ENCODE results near the gene FGGY.

FGGY gene

GRCh38 chr1:59738591-59739015, 441.7 kb downstream of the FGGY start:
- peaks cover 6% of the 10 kb centered on the region; the same call in 1 of the 2 replicates for H3K9me3 ChIP-seq (ENCODE audit: insufficient read depth, low read length)
- no peaks in the 10 kb centered on the region for H3K36me3 ChIP-seq (ENCODE audit: low read length)
- no peak overlapping the region for H3K9ac ChIP-seq (ENCODE audit: low read length)
- no peaks in the 10 kb centered on the region for H3K27me3 ChIP-seq (ENCODE audit: low read length)
- H3K79me2 ChIP-seq (ENCODE audit: insufficient read depth, low read length): no peaks in the 10 kb centered on the region
- H3K4me3 ChIP-seq (ENCODE audit: insufficient read depth, low read length, poor library complexity, severe bottlenecking): no peak overlapping the region
- H3K9me2 ChIP-seq (replicated peaks; ENCODE audit: insufficient read depth, low read length): no peaks in the 10 kb centered on the region; the same call in 1 of the 2 replicates
- TF ChIP-seq CTCF (IDR thresholded peaks at IDR 0.05; ENCODE audit: insufficient read depth, low read length, poor library complexity, severe bottlenecking) (no peak), EZH2phosphoT487 (conservative IDR thresholded peaks at IDR 0.05; ENCODE audit: low read length) (no peak)
- H3F3A ChIP-seq (ENCODE audit: insufficient read depth): no peaks in the 10 kb centered on the region
- H4K20me1 ChIP-seq (ENCODE audit: low read depth, low read length): no peaks in the 10 kb centered on the region
- no peak overlapping the region for H3K27ac ChIP-seq (ENCODE audit: low read depth, low read length)
- H3K4me2 ChIP-seq (ENCODE audit: low read depth, low read length, poor library complexity, severe bottlenecking): no peak overlapping the region
- no peak overlapping the region for H2AFZ ChIP-seq (ENCODE audit: low read depth, low read length, severe bottlenecking)

- no peaks in the 10 kb centered on the region; the same call in 1 of the 2 replicates for H3K9me2 ChIP-seq (replicated peaks; ENCODE audit: insufficient read depth, low read length)
- peaks cover 6% of the 10 kb centered on the region; the same call in 1 of the 2 replicates for H3K9me3 ChIP-seq (ENCODE audit: insufficient read depth, low read length)
- no peak overlapping the region for H3K4me3 ChIP-seq (ENCODE audit: insufficient read depth, low read length, poor library complexity, severe bottlenecking)
- H3K79me2 ChIP-seq (ENCODE audit: insufficient read depth, low read length): no peaks in the 10 kb centered on the region
- no peak overlapping the region for H3K9ac ChIP-seq (ENCODE audit: low read length)
- no peaks in the 10 kb centered on the region for H3K27me3 ChIP-seq (ENCODE audit: low read length)
- no peak overlapping the region for H3K4me2 ChIP-seq (ENCODE audit: low read depth, low read length, poor library complexity, severe bottlenecking)
- no peaks in the 10 kb centered on the region for H3F3A ChIP-seq (ENCODE audit: insufficient read depth)
- H3K36me3 ChIP-seq (ENCODE audit: low read length): no peaks in the 10 kb centered on the region
- no peaks in the 10 kb centered on the region for H4K20me1 ChIP-seq (ENCODE audit: low read depth, low read length)
- no peak for TF ChIP-seq CTCF (IDR thresholded peaks at IDR 0.05; ENCODE audit: insufficient read depth, low read length, poor library complexity, severe bottlenecking)
- TF ChIP-seq EZH2phosphoT487 (conservative IDR thresholded peaks at IDR 0.05; ENCODE audit: low read length): no peak
- H2AFZ ChIP-seq (ENCODE audit: low read depth, low read length, severe bottlenecking): no peak overlapping the region
- no peak overlapping the region for H3K27ac ChIP-seq (ENCODE audit: low read depth, low read length)
Measured at GRCh38 chr1:59739111-59739510, 442.2 kb downstream of the FGGY start.

GRCh38 chr1:59742526-59742925, 445.6 kb downstream of the FGGY start:
- no peaks in the 10 kb centered on the region for H3F3A ChIP-seq (ENCODE audit: insufficient read depth)
- H3K9ac ChIP-seq (ENCODE audit: low read length): no peak overlapping the region
- no peaks in the 10 kb centered on the region for H4K20me1 ChIP-seq (ENCODE audit: low read depth, low read length)
- H3K4me2 ChIP-seq (ENCODE audit: low read depth, low read length, poor library complexity, severe bottlenecking): no peak overlapping the region
- no peaks in the 10 kb centered on the region for H3K36me3 ChIP-seq (ENCODE audit: low read length)
- H2AFZ ChIP-seq (ENCODE audit: low read depth, low read length, severe bottlenecking): no peak overlapping the region
- TF ChIP-seq EZH2phosphoT487 (conservative IDR thresholded peaks at IDR 0.05; ENCODE audit: low read length) (no peak), CTCF (IDR thresholded peaks at IDR 0.05; ENCODE audit: insufficient read depth, low read length, poor library complexity, severe bottlenecking) (no peak)
- no peak overlapping the region for H3K4me3 ChIP-seq (ENCODE audit: insufficient read depth, low read length, poor library complexity, severe bottlenecking)
- no peaks in the 10 kb centered on the region for H3K9me3 ChIP-seq (ENCODE audit: insufficient read depth, low read length)
- no peaks in the 10 kb centered on the region for H3K9me2 ChIP-seq (replicated peaks; ENCODE audit: insufficient read depth, low read length)
- no peak overlapping the region for H3K27ac ChIP-seq (ENCODE audit: low read depth, low read length)
- H3K79me2 ChIP-seq (ENCODE audit: insufficient read depth, low read length): no peaks in the 10 kb centered on the region
- H3K27me3 ChIP-seq (ENCODE audit: low read length): no peaks in the 10 kb centered on the region
